GM21390 (cell line): Measurements from ENCODE around the gene KCTD19.

Experiments used
- ATAC-seq: cut with Tn5 transposase; IDR thresholded peaks from one replicate; pipeline ENCODE4 v1.9.1; 2021; ENCODE audit not compliant: unreplicated experiment

KCTD19 gene

DNA sequence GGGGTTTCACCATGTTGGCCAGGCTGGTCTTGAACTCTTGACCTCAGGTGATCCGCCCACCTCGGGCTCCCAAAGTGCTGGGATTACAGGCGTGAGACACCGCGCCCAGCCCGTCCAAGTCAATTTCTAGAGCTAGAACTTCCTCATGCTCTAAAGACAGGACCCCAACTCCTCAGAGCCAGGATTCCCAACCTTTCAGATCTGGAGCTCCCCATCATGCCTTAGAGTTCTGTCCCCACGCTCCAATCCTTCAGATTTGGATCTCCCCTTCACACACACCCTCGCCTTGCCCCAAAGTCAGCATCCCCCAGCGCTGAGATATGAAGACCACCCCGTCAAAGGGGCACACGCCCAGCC, 448 bp downstream of the KCTD19 start:
- no peak for ATAC-seq

GRCh38 chr16:67317853-67318252, 8.7 kb downstream of the KCTD19 start:
- no peak for ATAC-seq

DNA sequence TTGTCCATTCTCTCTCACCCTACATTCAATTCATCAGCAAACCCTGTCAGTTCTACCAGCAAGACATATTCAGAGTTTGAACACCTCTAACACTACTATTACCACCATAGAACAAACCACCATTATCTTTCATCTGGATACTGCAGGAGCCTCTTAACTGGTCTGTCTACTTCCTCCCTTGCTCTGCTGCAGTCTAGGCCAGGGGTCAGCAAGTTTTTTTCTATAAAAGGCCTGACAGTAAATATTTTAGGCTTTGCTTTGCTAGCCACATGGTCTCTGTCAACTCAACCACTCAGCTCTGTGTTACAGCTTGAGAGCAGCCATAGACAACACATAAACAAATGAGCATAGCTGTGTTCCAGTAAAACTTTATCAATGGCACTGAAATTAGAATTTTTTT, 13.8 kb downstream of the KCTD19 start:
- no peak for ATAC-seq

- ATAC-seq = no peak
Measured at GRCh38 chr16:67311607-67312488, 14.7 kb downstream of the KCTD19 start.

DNA sequence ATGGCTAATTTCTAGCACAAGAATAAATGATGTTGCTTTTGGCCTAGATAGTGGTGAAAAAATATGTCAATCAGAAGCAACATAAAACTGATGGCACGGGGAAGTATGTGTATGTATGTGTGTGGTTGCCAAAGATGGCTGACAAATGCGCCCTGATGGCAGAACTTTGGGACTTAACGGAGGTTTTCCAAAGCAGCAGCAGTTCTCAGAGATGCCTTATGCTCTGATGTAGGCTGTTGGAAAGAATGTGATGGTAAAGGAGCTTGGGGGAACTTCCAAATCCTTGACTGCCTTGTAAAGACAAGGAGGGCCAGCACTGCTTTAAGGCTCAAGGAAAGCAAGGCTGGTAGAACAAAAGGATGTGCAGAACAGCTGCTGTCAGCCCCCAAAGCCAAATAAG, 16.0 kb downstream of the KCTD19 start:
- no peak for ATAC-seq

DNA sequence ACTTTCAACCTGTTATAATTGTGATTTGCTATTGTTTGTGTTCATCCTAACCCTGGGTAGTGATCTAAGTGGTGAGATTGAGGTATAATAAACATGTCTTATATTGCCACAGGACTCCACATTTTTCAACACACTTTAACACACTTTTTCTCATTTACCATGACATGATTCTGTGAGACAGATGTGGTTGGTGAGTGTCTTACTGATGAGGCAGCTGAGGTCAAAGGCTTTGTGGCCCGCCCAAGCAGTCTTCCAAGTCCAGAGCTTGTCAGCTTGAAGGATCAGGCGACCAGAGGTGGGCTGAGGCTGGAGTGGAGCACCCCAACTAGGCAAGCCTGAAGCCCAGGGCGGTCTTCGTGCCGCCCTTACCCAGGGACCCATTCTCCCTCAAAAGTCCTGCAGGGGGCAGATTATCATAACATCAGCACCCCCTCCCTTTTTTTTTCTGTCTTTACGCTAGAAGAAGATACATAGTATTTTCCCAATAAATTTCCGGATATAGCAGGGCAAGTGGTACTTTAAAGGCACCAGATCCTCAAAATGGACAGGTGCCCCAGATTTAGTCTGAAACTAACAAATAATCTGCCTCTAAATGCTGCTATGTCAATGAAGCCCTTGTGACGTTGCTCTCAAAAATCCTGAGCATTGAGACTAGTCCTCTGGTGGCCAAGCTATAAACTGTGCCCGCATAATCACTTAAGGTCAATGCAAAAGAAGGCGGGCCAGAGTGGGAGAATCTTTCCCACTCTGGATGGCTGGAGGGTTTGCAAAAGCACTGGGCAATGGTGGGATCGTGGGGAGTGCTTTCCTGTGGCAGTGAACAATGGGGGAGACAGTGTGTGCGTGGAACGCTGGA, 21.1 kb downstream of the KCTD19 start:
- no peak for ATAC-seq

GRCh38 chr16:67304020-67304419, 22.5 kb downstream of the KCTD19 start:
- ATAC-seq = no peak

DNA sequence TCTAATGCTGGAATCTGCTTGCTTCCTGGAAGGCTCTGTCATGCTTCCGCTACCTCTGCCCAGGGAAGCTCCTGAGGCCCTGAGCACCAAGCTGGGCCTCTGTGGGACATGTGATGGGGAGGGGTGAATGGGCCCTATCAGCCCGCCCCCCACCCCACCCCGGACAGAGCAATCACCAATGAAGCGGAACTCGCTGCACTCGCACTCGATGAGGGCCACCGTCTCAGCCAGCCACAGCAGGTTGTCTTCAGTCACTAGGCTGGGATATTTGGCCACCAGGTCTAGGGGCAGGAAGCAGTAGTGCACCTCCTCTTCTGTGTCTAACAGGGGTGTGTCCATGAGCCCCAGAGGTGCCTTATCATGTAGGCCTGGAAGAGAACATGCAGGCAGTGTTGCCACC, 23.6 kb downstream of the KCTD19 start:
- ATAC-seq = no peak

DNA sequence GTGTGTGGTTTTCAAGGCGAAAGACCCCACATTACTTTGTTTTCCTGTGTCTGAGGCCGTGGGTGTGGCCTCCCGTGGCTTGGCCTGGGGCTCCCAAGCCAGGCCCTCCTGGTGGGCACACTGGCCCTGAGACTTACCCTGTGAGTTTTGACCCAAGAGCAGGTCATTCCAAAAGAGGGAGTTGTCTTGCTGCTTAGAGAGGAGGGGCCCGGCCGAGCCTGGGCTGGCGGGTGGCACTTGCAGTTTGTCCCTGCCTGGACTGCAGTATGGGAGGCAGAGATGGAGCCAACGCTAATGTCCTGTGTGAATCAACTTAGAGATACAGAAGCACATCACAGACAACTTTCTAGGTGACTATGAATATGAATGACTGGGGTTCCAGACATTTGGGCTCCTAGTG, 24.5 kb downstream of the KCTD19 start:
- no peak for ATAC-seq

GRCh38 chr16:67301080-67301782, 25.3 kb downstream of the KCTD19 start:
- no peak for ATAC-seq

GRCh38 chr16:67299269-67299668, 27.3 kb downstream of the KCTD19 start:
- ATAC-seq = no peak

- no peak for ATAC-seq
Measured at GRCh38 chr16:67298277-67298676, 28.3 kb downstream of the KCTD19 start.

DNA sequence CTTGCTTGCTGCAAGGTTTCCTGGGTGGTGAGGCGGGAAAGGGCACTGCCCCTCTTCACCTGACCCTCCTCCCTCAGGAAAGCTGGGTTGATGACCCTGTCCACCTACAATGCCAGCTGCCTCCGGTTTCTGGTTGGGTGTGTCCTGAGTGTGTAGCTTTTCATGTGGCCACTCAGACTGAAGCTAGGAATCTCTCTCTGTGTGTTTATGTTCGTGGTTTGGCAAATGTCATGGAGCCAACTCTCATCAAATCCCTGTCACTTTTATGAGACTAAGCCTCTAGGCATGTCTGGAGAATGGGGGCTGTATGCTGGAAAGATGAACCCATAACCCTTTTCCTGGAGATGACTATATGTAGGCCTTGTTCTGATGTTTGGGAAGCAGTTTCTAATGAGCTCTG, 30.1 kb downstream of the KCTD19 start:
- no peak for ATAC-seq

- ATAC-seq = no peak
Measured at GRCh38 chr16:67294938-67295361, 31.6 kb downstream of the KCTD19 start.

- no peak for ATAC-seq
Measured at GRCh38 chr16:67294171-67294757, 32.3 kb downstream of the KCTD19 start.

- no peak for ATAC-seq
Measured at GRCh38 chr16:67291461-67291860, 35.1 kb downstream of the KCTD19 start.

DNA sequence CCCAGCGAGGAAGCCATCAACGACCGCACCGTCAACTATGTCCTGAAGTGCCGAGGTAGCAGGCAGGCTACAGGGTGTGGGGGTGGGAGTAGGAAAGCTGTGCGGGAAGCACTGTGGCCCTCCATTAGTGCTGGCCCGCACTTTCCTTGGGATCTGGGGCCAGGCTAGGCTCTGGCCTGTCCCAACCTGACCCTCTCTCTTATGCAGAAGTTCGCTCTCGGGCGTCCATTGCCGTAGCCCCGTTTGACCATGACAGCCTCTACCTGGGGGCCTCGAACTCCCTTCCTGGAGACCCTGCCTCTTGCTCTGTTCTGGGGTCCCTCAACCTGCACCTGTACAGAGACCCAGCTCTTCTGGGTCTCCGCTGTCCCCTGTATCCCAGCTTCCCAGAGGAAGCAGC, 38.6 kb downstream of the KCTD19 start:
- no peak for ATAC-seq

GRCh38 chr16:67286441-67287235, 39.9 kb downstream of the KCTD19 start:
- no peak for ATAC-seq

DNA sequence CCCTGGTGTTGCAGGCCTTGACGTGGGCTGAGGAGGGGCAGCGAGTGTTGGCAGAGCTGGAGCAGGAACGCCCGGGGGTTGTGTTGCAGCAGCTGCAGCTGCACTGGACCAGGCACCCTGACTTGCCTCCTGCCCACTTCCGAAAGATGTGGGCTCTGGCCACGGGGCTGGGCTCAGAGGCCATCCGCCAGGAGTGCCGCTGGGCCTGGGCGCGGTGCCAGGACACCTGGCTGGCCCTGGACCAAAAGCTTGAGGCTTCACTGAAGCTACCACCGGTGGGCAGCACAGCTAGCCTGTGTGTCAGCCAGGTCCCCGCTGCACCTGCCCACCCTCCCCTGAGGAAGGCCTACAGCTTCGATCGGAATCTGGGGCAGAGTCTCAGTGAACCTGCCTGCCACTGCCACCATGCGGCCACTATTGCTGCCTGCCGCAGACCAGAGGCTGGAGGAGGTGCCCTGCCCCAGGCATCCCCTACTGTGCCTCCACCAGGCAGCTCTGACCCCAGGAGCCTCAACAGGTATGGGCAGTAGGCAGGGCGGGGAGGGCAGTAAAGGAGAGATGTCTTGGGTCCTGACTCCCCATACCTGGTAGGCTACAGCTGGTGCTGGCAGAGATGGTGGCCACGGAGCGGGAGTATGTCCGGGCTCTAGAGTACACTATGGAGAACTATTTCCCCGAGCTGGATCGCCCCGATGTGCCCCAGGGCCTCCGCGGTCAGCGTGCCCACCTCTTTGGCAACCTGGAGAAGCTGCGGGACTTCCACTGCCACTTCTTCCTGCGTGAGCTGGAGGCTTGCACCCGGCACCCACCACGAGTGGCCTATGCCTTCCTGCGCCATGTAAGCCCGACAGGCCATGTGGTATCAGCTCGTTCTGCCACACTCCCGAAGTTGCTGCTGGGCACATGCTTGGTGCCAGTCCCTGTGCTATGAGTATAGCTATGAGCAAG, 41.6 kb downstream of the KCTD19 start:
- no peak for ATAC-seq
